H9 (cell line): ENCODE measurements around the gene NUDT15. TPM values are rescaled to one million over a fixed set of nuclear protein-coding genes. Genes with fewer than 3 reads are reported as not detected.

Experiments
- DNase-seq: peaks from one replicate; pipeline ENCODE4 v3.0.0-alpha.2; 2017
- H2AFZ ChIP-seq: one replicate; pipeline ENCODE4 v1.6.1; 2013; ENCODE audit warnings: mild to moderate bottlenecking, low read length, control low read depth, moderate library complexity
- H2AK5ac ChIP-seq: 2 replicates; pipeline ENCODE4 v1.6.1; 2013; ENCODE audit warnings: low read length, control low read depth, mixed read lengths; ENCODE audit not compliant: insufficient read length
- H2BK120ac ChIP-seq: one replicate; pipeline ENCODE4 v1.6.1; 2013; ENCODE audit warnings: low read depth, mild to moderate bottlenecking, low read length, control low read depth, inconsistent platforms; ENCODE audit not compliant: poor library complexity, severe bottlenecking
- H2BK12ac ChIP-seq: 2 replicates; pipeline ENCODE4 v1.6.1; 2013; ENCODE audit warnings: low read length, control low read depth, mixed read lengths, low read depth; ENCODE audit not compliant: insufficient read length
- H2BK15ac ChIP-seq: 2 replicates; pipeline ENCODE4 v1.6.1; 2013; ENCODE audit warnings: low read depth, low read length, control low read depth
- H2BK20ac ChIP-seq: one replicate; pipeline ENCODE4 v1.6.1; 2013; ENCODE audit warnings: low read depth, mild to moderate bottlenecking, low read length, control low read depth, inconsistent platforms; ENCODE audit not compliant: poor library complexity, severe bottlenecking
- H2BK5ac ChIP-seq: 2 replicates; pipeline ENCODE4 v1.6.1; 2013; ENCODE audit warnings: low read length, control low read depth, mixed read lengths; ENCODE audit not compliant: insufficient read length
- H3K14ac ChIP-seq: 2 replicates; pipeline ENCODE4 v1.6.1; 2013; ENCODE audit warnings: low read length, control low read depth; ENCODE audit not compliant: insufficient read depth
- H3K18ac ChIP-seq: 2 replicates; pipeline ENCODE4 v1.6.1; 2013; ENCODE audit warnings: low read depth, mild to moderate bottlenecking, mixed read lengths, low read length, control low read depth; ENCODE audit not compliant: insufficient read length
- H3K23ac ChIP-seq: 2 replicates; pipeline ENCODE4 v1.6.1; 2013; ENCODE audit warnings: low read length, control low read depth, mixed read lengths, low read depth; ENCODE audit not compliant: insufficient read length
- H3K23me2 ChIP-seq: 2 replicates; pipeline ENCODE4 v1.6.1; 2013; ENCODE audit warnings: low read depth, mild to moderate bottlenecking, mixed read lengths, low read length, control low read depth; ENCODE audit not compliant: insufficient read length, poor library complexity, severe bottlenecking
- H3K27ac ChIP-seq: 2 replicates; pipeline ENCODE4 v1.5.1; 2013; ENCODE audit warnings: low read length, control low read depth, mixed read lengths, low read depth; ENCODE audit not compliant: insufficient read length
- H3K27me3 ChIP-seq: 2 replicates; pipeline ENCODE4 v1.6.1; 2013; ENCODE audit warnings: low read length, control low read depth, inconsistent platforms; ENCODE audit not compliant: insufficient read depth
- H3K4ac ChIP-seq: 2 replicates; pipeline ENCODE4 v1.6.1; 2013; ENCODE audit warnings: low read depth, mild to moderate bottlenecking, control low read depth, inconsistent platforms, low read length, moderate library complexity
- H3K4me1 ChIP-seq: 2 replicates; pipeline ENCODE4 v1.6.1; 2013; ENCODE audit warnings: low read length, control low read depth, inconsistent platforms; ENCODE audit not compliant: insufficient read depth
- H3K4me2 ChIP-seq: 2 replicates; pipeline ENCODE4 v1.6.1; 2013; ENCODE audit warnings: low read length, control low read depth, mixed read lengths; ENCODE audit not compliant: insufficient read length, insufficient read depth
- H3K56ac ChIP-seq: 2 replicates; pipeline ENCODE4 v1.6.1; 2013; ENCODE audit warnings: low read depth, mild to moderate bottlenecking, mixed read lengths, low read length, control low read depth; ENCODE audit not compliant: insufficient read length
- H3K79me1 ChIP-seq: 2 replicates; pipeline ENCODE4 v1.6.1; 2013; ENCODE audit warnings: low read depth, mild to moderate bottlenecking, moderate library complexity, low read length, control low read depth, inconsistent platforms; ENCODE audit not compliant: insufficient read depth, poor library complexity, severe bottlenecking
- H3K79me2 ChIP-seq: 2 replicates; pipeline ENCODE4 v1.6.1; 2013; ENCODE audit warnings: low read length, control low read depth, inconsistent platforms; ENCODE audit not compliant: insufficient read depth
- H3K9ac ChIP-seq: 2 replicates; pipeline ENCODE4 v1.6.1; 2013; ENCODE audit warnings: low read length, control low read depth, mixed read lengths; ENCODE audit not compliant: insufficient read length; ENCODE audit errors: extremely low read depth
- H3K9me3 ChIP-seq: one replicate; pipeline ENCODE4 v1.6.1; 2013; ENCODE audit warnings: low read depth, low read length, inconsistent platforms; ENCODE audit not compliant: control insufficient read depth
- H3T11ph ChIP-seq: one replicate; pipeline ENCODE4 v1.6.1; 2013; ENCODE audit warnings: mild to moderate bottlenecking, low read length, control low read depth, inconsistent platforms
- H4K20me1 ChIP-seq: one replicate; pipeline ENCODE4 v1.6.1; 2013; ENCODE audit not compliant: control insufficient read depth, insufficient read length, insufficient read depth
- H4K5ac ChIP-seq: 2 replicates; pipeline ENCODE4 v1.6.1; 2013; ENCODE audit warnings: low read depth, mild to moderate bottlenecking, mixed read lengths, low read length, control low read depth; ENCODE audit not compliant: insufficient read length
- H4K8ac ChIP-seq: replicated peaks from 2 replicates; pipeline ENCODE4 v1.6.1; 2013; ENCODE audit warnings: low read length, control low read depth, mixed read lengths, low read depth; ENCODE audit not compliant: insufficient read length
- H4K91ac ChIP-seq: 2 replicates; pipeline ENCODE4 v1.6.1; 2013; ENCODE audit warnings: low read depth, mild to moderate bottlenecking, moderate library complexity, mixed read lengths, low read length, control low read depth; ENCODE audit not compliant: insufficient read length
- H3K27ac Mint-ChIP-seq, 3 experiments: 2 replicates in 2 of 3; 3 replicates in 1 of 3; pipeline ENCODE4 v1.8.0; 2020 to 2021; ENCODE audit warnings: mixed read lengths in 3 of 3, mild to moderate bottlenecking in 1 of 3, moderate library complexity in 1 of 3
- H3K27me3 Mint-ChIP-seq: 2 replicates; pipeline ENCODE4 v1.8.0; 2021; ENCODE audit warnings: low read depth, mild to moderate bottlenecking, moderate library complexity, mixed read lengths
- H3K36me3 Mint-ChIP-seq, 3 experiments: 2 replicates in 2 of 3; 3 replicates in 1 of 3; pipeline ENCODE4 v1.8.0; 2020 to 2021; ENCODE audit warnings: low read depth in 3 of 3, mixed read lengths in 3 of 3; ENCODE audit not compliant: insufficient read depth in 1 of 3
- H3K4me1 Mint-ChIP-seq, 2 experiments: 2 replicates each; pipeline ENCODE4 v1.8.0; 2020; ENCODE audit warnings: mixed read lengths in 2 of 2
- H3K4me3 Mint-ChIP-seq, 2 experiments: 2 replicates in 1 of 2; 3 replicates in 1 of 2; pipeline ENCODE4 v1.8.0; 2020 to 2021; ENCODE audit warnings: mild to moderate bottlenecking in 2 of 2, mixed read lengths in 2 of 2, moderate library complexity in 1 of 2
- H3K9me3 Mint-ChIP-seq, 2 experiments: 2 replicates in 1 of 2; 3 replicates in 1 of 2; pipeline ENCODE4 v1.8.0; 2020; ENCODE audit warnings: mild to moderate bottlenecking in 2 of 2, mixed read lengths in 2 of 2, moderate library complexity in 1 of 2
- CTCF ChIP-seq: fragments of 200-600 bp; sonication (generic); conservative IDR thresholded peaks from 3 replicates; pipeline ENCODE4 v1.8.0; 2021; ENCODE audit warnings: antibody characterized with exemption, mild to moderate bottlenecking
- total RNA-seq: library from RNA; stranded (reverse); gene quantifications from 2 replicates; pipeline ENCODE4 v1.2.1, GENCODE V29; 2021

The NUDT15 gene
- total RNA-seq, 1 experiment from 2014 or later, result 50.5 TPM

- Histone ChIP-seq H2BK15ac (no peak overlapping the region), H4K5ac (no peak overlapping the region), H2BK12ac (no peak overlapping the region), H4K91ac (no peak overlapping the region), H3K27ac (no peak overlapping the region), H4K20me1 (no peaks in the 10 kb centered on the region), H3K79me2 (0 out of 2 replicates have a peak, but pooled peaks cover 2% of the 10 kb centered on the region), H3K9me3 (no peaks in the 10 kb centered on the region), H3K9ac (no peak overlapping the region), H2BK20ac (no peak overlapping the region), H2AK5ac (no peak overlapping the region), H3K23me2 (peaks cover 4% of the 10 kb centered on the region), H4K8ac (no peak overlapping the region), H3K56ac (no peak overlapping the region), H3K4me2 (no peak overlapping the region), H3K27me3 (no peaks in the 10 kb centered on the region), H3T11ph (no peak overlapping the region), H3K79me1 (no peaks in the 10 kb centered on the region), H3K23ac (no peak overlapping the region), H2AFZ (no peak overlapping the region), H3K4me1 (0 out of 2 replicates have a peak, but pooled peaks cover 3% of the 10 kb centered on the region), H2BK5ac (no peak overlapping the region), H3K4ac (no peak overlapping the region), H3K14ac (no peak overlapping the region), H3K18ac (no peak overlapping the region), H2BK120ac (no peak overlapping the region)
- Mint-ChIP-seq H3K27me3 (no peaks in the 10 kb centered on the region), H3K4me1 (peaks cover 17 to 18% of the 10 kb centered on the region in 2 experiments), H3K4me3 (no peak overlapping the region), H3K9me3 (peaks cover 0 to 3% of the 10 kb centered on the region in 2 experiments; a peak in 2 of 5 replicates), H3K27ac (no peak overlapping the region), H3K36me3 (peaks cover 18 to 33% (median 23%) of the 10 kb centered on the region in 3 experiments)
- no peak for TF ChIP-seq CTCF
- no peak for DNase-seq
Measured at GRCh38 chr13:48040049-48040448, 2.5 kb downstream of the NUDT15 start.
